Body of pancreas (tissue), 4 donors: ENCODE measurements around the gene WWTR1.

Experiments
- CTCF ChIP-seq, 7 experiments: fragments of 450-650 bp in 4 of 7; fragments of 200-600 bp in 3 of 7; sonication (generic) in 3 of 7; IDR thresholded peaks; one replicate each; pipeline ENCODE4 v1.5.1; 2016 to 2019; ENCODE audit warnings: antibody characterized with exemption in 7 of 7
- POLR2A ChIP-seq, 3 donors: fragments of 450-650 bp; IDR thresholded peaks; one replicate each; pipeline ENCODE4 v1.6.1; 2016; ENCODE audit warnings: antibody characterized with exemption in 3 of 3, mild to moderate bottlenecking in 2 of 3

- TF ChIP-seq CTCF (IDR thresholded peaks at IDR 0.05) (no peak), POLR2A (IDR thresholded peaks at IDR 0.05) (no peak)
Measured at GRCh38 chr3:149511040-149511626, 146.7 kb downstream of the WWTR1 start.
